Skeletal muscle tissue (tissue), 4 donors: ENCODE data around the gene ZSCAN5A. TPM values are rescaled to one million over a fixed set of nuclear protein-coding genes. Genes with fewer than 3 reads are reported as not detected.
"Not testable (repeated sequence)": the region's sequence is repeated elsewhere in the genome, so short reads cannot be mapped to it uniquely, and the experiment has no call there.

Experiments used
- H3K27ac ChIP-seq: one replicate; pipeline ENCODE4 v1.7.0; 2013; ENCODE audit warnings: mild to moderate bottlenecking, low read depth, low read length, inconsistent platforms
- H3K27me3 ChIP-seq, 3 donors: one replicate each; pipeline ENCODE4 v1.7.0; 2013; ENCODE audit warnings: low read length in 3 of 3; ENCODE audit not compliant: control insufficient read depth in 3 of 3, insufficient read depth in 3 of 3
- H3K36me3 ChIP-seq, 3 donors: one replicate each; pipeline ENCODE4 v1.7.0; 2013; ENCODE audit warnings: low read length in 3 of 3; ENCODE audit not compliant: control insufficient read depth in 3 of 3, insufficient read depth in 3 of 3
- H3K4me1 ChIP-seq, 3 donors: one replicate each; pipeline ENCODE4 v1.7.0; 2013; ENCODE audit warnings: low read length in 3 of 3, mild to moderate bottlenecking in 3 of 3; ENCODE audit not compliant: control insufficient read depth in 3 of 3, insufficient read depth in 3 of 3
- H3K4me3 ChIP-seq, 3 donors: one replicate each; pipeline ENCODE4 v1.7.0; 2013; ENCODE audit warnings: low read length in 3 of 3
- H3K9ac ChIP-seq, 3 donors: one replicate each; pipeline ENCODE4 v1.7.0; 2013; ENCODE audit warnings: low read length in 3 of 3, mild to moderate bottlenecking in 3 of 3, moderate library complexity in 2 of 3, low read depth in 1 of 3
- H3K9me3 ChIP-seq, 3 donors: one replicate each; pipeline ENCODE4 v1.7.0; 2013; ENCODE audit warnings: low read length in 3 of 3; ENCODE audit not compliant: control insufficient read depth in 3 of 3
- total RNA-seq: library from RNA; depleted of rRNA; stranded (reverse); fragments of >200 nt; gene quantifications from one replicate; pipeline ENCODE4 v1.2.3, GENCODE V29; 2014
- donor health status: Osteomylitis.

The ZSCAN5A gene
- total RNA-seq, 1 donor from 2014 or later = 3.1 TPM

- not testable (repeated sequence) for H3K27me3 ChIP-seq, H3K4me1 ChIP-seq
Observed at GRCh38 chr19:56339031-56339430, 24.4 kb upstream of the ZSCAN5A start.

GRCh38 chr19:56337077-56337476 lies 22.4 kb upstream of the ZSCAN5A start:
- not testable (repeated sequence) for H3K27me3 ChIP-seq, H3K4me1 ChIP-seq, H3K9ac ChIP-seq, H3K27ac ChIP-seq, H3K36me3 ChIP-seq, H3K9me3 ChIP-seq, H3K4me3 ChIP-seq

More at GRCh38 chr19:56339031-56339430, 24.4 kb upstream of the ZSCAN5A start:
- H3K9me3 ChIP-seq, H3K36me3 ChIP-seq, H3K9ac ChIP-seq, H3K27ac ChIP-seq, H3K4me3 ChIP-seq: not testable (repeated sequence)

- not testable (repeated sequence) for H3K9me3 ChIP-seq, H3K36me3 ChIP-seq, H3K27ac ChIP-seq
Observed at GRCh38 chr19:56335371-56335770, 20.7 kb upstream of the ZSCAN5A start.

GRCh38 chr19:56333506-56333905 lies 18.9 kb upstream of the ZSCAN5A start:
- Histone ChIP-seq H3K9ac (no peak overlapping the region), H3K36me3 (no peaks in the 10 kb centered on the region), H3K9me3 (no peaks in the 10 kb centered on the region)

More at GRCh38 chr19:56335371-56335770, 20.7 kb upstream of the ZSCAN5A start:
- H3K9ac ChIP-seq, H3K4me1 ChIP-seq, H3K4me3 ChIP-seq, H3K27me3 ChIP-seq: not testable (repeated sequence)

GRCh38 chr19:56332695-56333094 lies 18.1 kb upstream of the ZSCAN5A start:
- Histone ChIP-seq H3K4me1 (no peaks in the 10 kb centered on the region), H3K27me3 (no peaks in the 10 kb centered on the region), H3K9ac (no peak overlapping the region), H3K36me3 (no peaks in the 10 kb centered on the region), H3K27ac (no peak overlapping the region), H3K9me3 (no peaks in the 10 kb centered on the region), H3K4me3 (no peak overlapping the region)

More at GRCh38 chr19:56333506-56333905, 18.9 kb upstream of the ZSCAN5A start:
- Histone ChIP-seq H3K4me1 (no peaks in the 10 kb centered on the region), H3K27ac (no peak overlapping the region), H3K4me3 (no peak overlapping the region), H3K27me3 (no peaks in the 10 kb centered on the region)

GRCh38 chr19:56324436-56324835 lies 9.8 kb upstream of the ZSCAN5A start:
- no peaks in the 10 kb centered on the region for H3K27me3 ChIP-seq
- no peaks in the 10 kb centered on the region for H3K4me1 ChIP-seq
- H3K4me3 ChIP-seq = no peak overlapping the region
- H3K9me3 ChIP-seq = no peaks in the 10 kb centered on the region
- H3K36me3 ChIP-seq = no peaks in the 10 kb centered on the region
- H3K27ac ChIP-seq = no peak overlapping the region
- no peak overlapping the region for H3K9ac ChIP-seq

GRCh38 chr19:56321989-56322440 lies 7.4 kb upstream of the ZSCAN5A start:
- Histone ChIP-seq H3K4me1 (no peaks in the 10 kb centered on the region), H3K9ac (no peak overlapping the region), H3K27me3 (no peaks in the 10 kb centered on the region), H3K4me3 (no peak overlapping the region), H3K27ac (no peak overlapping the region), H3K36me3 (no peaks in the 10 kb centered on the region), H3K9me3 (no peaks in the 10 kb centered on the region)

GRCh38 chr19:56321254-56321988 lies 6.8 kb upstream of the ZSCAN5A start:
- H3K4me1 ChIP-seq = no peaks in the 10 kb centered on the region
- no peak overlapping the region for H3K4me3 ChIP-seq
- no peaks in the 10 kb centered on the region for H3K27me3 ChIP-seq
- H3K9ac ChIP-seq = no peak overlapping the region
- no peaks in the 10 kb centered on the region for H3K36me3 ChIP-seq
- H3K9me3 ChIP-seq = no peaks in the 10 kb centered on the region
- H3K27ac ChIP-seq = no peak overlapping the region

GRCh38 chr19:56319991-56320390 lies 5.4 kb upstream of the ZSCAN5A start:
- H3K4me3 ChIP-seq = no peak overlapping the region
- no peak overlapping the region for H3K27ac ChIP-seq
- H3K4me1 ChIP-seq = peaks cover 6 to 10% (median 7%) of the 10 kb centered on the region in 3 donors
- H3K9ac ChIP-seq = no peak overlapping the region
- H3K36me3 ChIP-seq = no peaks in the 10 kb centered on the region
- H3K9me3 ChIP-seq = no peaks in the 10 kb centered on the region
- no peaks in the 10 kb centered on the region for H3K27me3 ChIP-seq

GRCh38 chr19:56317749-56318148 lies 3.1 kb upstream of the ZSCAN5A start:
- Histone ChIP-seq H3K9me3 (no peaks in the 10 kb centered on the region), H3K27ac (no peak overlapping the region), H3K4me3 (no peak overlapping the region), H3K36me3 (peaks cover 0 to 4% (median 0%) of the 10 kb centered on the region in 3 donors), H3K9ac (no peak overlapping the region), H3K4me1 (peaks cover 13 to 18% (median 13%) of the 10 kb centered on the region in 3 donors), H3K27me3 (no peaks in the 10 kb centered on the region)
